Mesodermal cell (in vitro differentiated cells): Measurements from ENCODE around the gene DGKQ.

Source experiments
- H3K27ac ChIP-seq: 2 replicates; pipeline ENCODE4 v1.7.0; 2013; ENCODE audit warnings: mild to moderate bottlenecking, low read depth, low read length, moderate library complexity; ENCODE audit not compliant: severe bottlenecking
- H3K36me3 ChIP-seq: 2 replicates; pipeline ENCODE4 v1.7.1; 2013; ENCODE audit warnings: mild to moderate bottlenecking, low read length, moderate library complexity; ENCODE audit not compliant: control insufficient read depth, insufficient read depth
- H3K4me1 ChIP-seq: one replicate; pipeline ENCODE4 v1.7.1; 2013; ENCODE audit warnings: mild to moderate bottlenecking, low read length; ENCODE audit not compliant: insufficient read depth, control insufficient read depth, poor library complexity, severe bottlenecking
- H3K4me3 ChIP-seq: 2 replicates; pipeline ENCODE4 v1.7.0; 2013; ENCODE audit warnings: low read length, control low read depth, mild to moderate bottlenecking; ENCODE audit not compliant: insufficient read depth, poor library complexity, severe bottlenecking; ENCODE audit errors: extremely low read depth
- H3K9me3 ChIP-seq: 2 replicates; pipeline ENCODE4 v1.7.1; 2013; ENCODE audit warnings: mild to moderate bottlenecking, low read length, moderate library complexity; ENCODE audit not compliant: control insufficient read depth
- WGBS, 2 experiments: methylation state at CpG; one replicate each; pipeline ENCODE4 v1.1.5; 2013; ENCODE audit warnings: missing lambda C conversion rate in 2 of 2; ENCODE audit not compliant: insufficient coverage in 2 of 2; 5-methylcytosine and 5-hydroxymethylcytosine counted together

DGKQ gene

GRCh38 chr4:913280-913618 lies 60.1 kb downstream of the DGKQ start:
- Histone ChIP-seq H3K4me3 (no peak overlapping the region), H3K27ac (no peak overlapping the region), H3K36me3 (peaks cover 26% of the 10 kb centered on the region), H3K4me1 (peaks cover 6% of the 10 kb centered on the region), H3K9me3 (peaks cover 4% of the 10 kb centered on the region)
- 95% methylated on average over 4 of the region's 4 CpGs for WGBS, 2 experiments

GRCh38 chr4:912548-913279 lies 60.7 kb downstream of the DGKQ start:
- H3K27ac ChIP-seq: no peak overlapping the region
- no peak overlapping the region for H3K4me3 ChIP-seq
- H3K9me3 ChIP-seq: no peaks in the 10 kb centered on the region
- H3K4me1 ChIP-seq: peaks cover 6% of the 10 kb centered on the region
- peaks cover 31% of the 10 kb centered on the region for H3K36me3 ChIP-seq
- 69 to 78% methylated on average over 18 to 19 of the region's 19 CpGs for WGBS, 2 experiments

GRCh38 chr4:911871-912490 lies 61.4 kb downstream of the DGKQ start:
- H3K36me3 ChIP-seq: peaks cover 35% of the 10 kb centered on the region
- H3K4me3 ChIP-seq: no peak overlapping the region
- no peaks in the 10 kb centered on the region for H3K9me3 ChIP-seq
- WGBS, 2 experiments: 77 to 81% methylated on average over 22 to 24 of the region's 29 CpGs
- no peak overlapping the region for H3K27ac ChIP-seq
- H3K4me1 ChIP-seq: peaks cover 6% of the 10 kb centered on the region

GRCh38 chr4:911221-911751 lies 62.1 kb downstream of the DGKQ start:
- Histone ChIP-seq H3K4me3 (no peak overlapping the region), H3K36me3 (peaks cover 39% of the 10 kb centered on the region), H3K27ac (no peak overlapping the region), H3K4me1 (peaks cover 6% of the 10 kb centered on the region), H3K9me3 (peaks cover 4% of the 10 kb centered on the region)
- 91 to 97% methylated on average over 20 to 23 of the region's 23 CpGs for WGBS, 2 experiments

GRCh38 chr4:910366-911091 lies 62.8 kb downstream of the DGKQ start:
- 96% methylated on average over 20 to 24 of the region's 26 CpGs for WGBS, 2 experiments
- peaks cover 8% of the 10 kb centered on the region for H3K9me3 ChIP-seq
- H3K4me1 ChIP-seq: peaks cover 6% of the 10 kb centered on the region
- no peak overlapping the region for H3K27ac ChIP-seq
- H3K36me3 ChIP-seq: peaks cover 39% of the 10 kb centered on the region
- no peak overlapping the region for H3K4me3 ChIP-seq

GRCh38 chr4:909821-910220 lies 63.5 kb downstream of the DGKQ start:
- Histone ChIP-seq H3K9me3 (peaks cover 8% of the 10 kb centered on the region), H3K4me3 (no peak overlapping the region), H3K27ac (no peak overlapping the region), H3K36me3 (peaks cover 39% of the 10 kb centered on the region), H3K4me1 (no peaks in the 10 kb centered on the region)
- 93 to 96% methylated on average over 6 to 12 of the region's 12 CpGs for WGBS, 2 experiments

GRCh38 chr4:909131-909571 lies 64.2 kb downstream of the DGKQ start:
- H3K9me3 ChIP-seq: peaks cover 8% of the 10 kb centered on the region
- no peak overlapping the region for H3K4me3 ChIP-seq
- no peaks in the 10 kb centered on the region for H3K4me1 ChIP-seq
- 96 to 98% methylated on average over 23 to 25 of the region's 26 CpGs for WGBS, 2 experiments
- H3K36me3 ChIP-seq: peaks cover 44% of the 10 kb centered on the region
- H3K27ac ChIP-seq: no peak overlapping the region
